NT2/D1 (cell line): ENCODE data around the gene ASPSCR1.

Source experiments
- SUZ12 ChIP-seq: IDR thresholded peaks from 2 replicates; pipeline ENCODE4 v1.6.1; 2011; ENCODE audit not compliant: insufficient read length, insufficient read depth; ENCODE audit errors: extremely low read depth
- YY1 ChIP-seq: IDR thresholded peaks from 2 replicates; pipeline ENCODE4 v1.6.1; 2011; ENCODE audit not compliant: insufficient read length, insufficient read depth
- ZNF274 ChIP-seq: IDR thresholded peaks from 2 replicates; pipeline ENCODE4 v1.6.1; 2011; ENCODE audit warnings: mild to moderate bottlenecking, low read depth, low read length

GRCh38 chr17:82062984-82063368 is 85.5 kb downstream of the ASPSCR1 start:
- TF ChIP-seq ZNF274 (no peak), SUZ12 (no peak), YY1 (no peak)
